Breast epithelium (tissue), 4 donors: ENCODE measurements around the gene POLR1B. TPM values are rescaled to one million over a fixed set of nuclear protein-coding genes. Genes with fewer than 3 reads are reported as not detected.
"Not testable (repeated sequence)": the region's sequence is repeated elsewhere in the genome, so short reads cannot be mapped to it uniquely, and the experiment has no call there.

ENCODE experiments used
- DNase-seq, 2 donors: peaks; one replicate each; pipeline ENCODE4 v3.0.0-alpha.2; 2019; ENCODE audit warnings: low spot score in 2 of 2
- H3K27ac ChIP-seq, 2 donors: fragments of 200-600 bp; sonication (generic) in 1 of 2; one replicate each; pipeline ENCODE4 v1.5.1; 2016 to 2019; ENCODE audit warnings: mild to moderate bottlenecking in 1 of 2
- H3K27me3 ChIP-seq, 2 donors: fragments of 200-600 bp; sonication (generic) in 1 of 2; one replicate each; pipeline versions ENCODE4 v1.5.1 to v1.6.0; 2017 to 2019; ENCODE audit warnings: control low read depth in 1 of 2, mild to moderate bottlenecking in 1 of 2
- H3K36me3 ChIP-seq: fragments of 200-600 bp; one replicate; pipeline ENCODE4 v1.5.1; 2019
- H3K4me1 ChIP-seq, 2 donors: fragments of 200-600 bp; sonication (generic); one replicate each; pipeline ENCODE4 v1.5.1; 2016 to 2019; ENCODE audit warnings: control low read depth in 1 of 2
- H3K4me3 ChIP-seq, 3 donors: fragments of 200-600 bp; sonication (generic); 1 replicate in 2 of 3; 2 replicates in 1 of 3; pipeline ENCODE4 v1.5.1; 2016 to 2019; ENCODE audit warnings: mild to moderate bottlenecking in 3 of 3, moderate library complexity in 2 of 3
- H3K9me3 ChIP-seq, 2 donors: fragments of 200-600 bp; sonication (generic) in 1 of 2; one replicate each; pipeline ENCODE4 v1.5.1; 2016 to 2019; ENCODE audit warnings: control low read depth in 1 of 2
- CTCF ChIP-seq, 3 donors: fragments of 450-650 bp; IDR thresholded peaks; one replicate each; pipeline ENCODE4 v1.5.1; 2016 to 2017; ENCODE audit warnings: antibody characterized with exemption in 3 of 3, mild to moderate bottlenecking in 3 of 3, moderate library complexity in 3 of 3
- POLR2A ChIP-seq: fragments of 450-650 bp; IDR thresholded peaks from one replicate; pipeline ENCODE4 v1.6.1; 2016; ENCODE audit warnings: antibody characterized with exemption, mild to moderate bottlenecking, moderate library complexity
- POLR2AphosphoS5 ChIP-seq, 3 donors: sonication (generic); formaldehyde crosslinking; IDR thresholded peaks; one replicate each; pipeline ENCODE4 v1.6.1; 2017; ENCODE audit warnings: antibody characterized with exemption in 3 of 3
- intact Hi-C: fragments of 100-400 bp; cut with DNase I; formaldehyde crosslinking; loops from one replicate; pipeline ENCODE4 v1.15.1; 2023; ENCODE audit warnings: low total_unique reads
- total RNA-seq, 3 donors: library from RNA; depleted of rRNA; stranded (reverse); fragments of >200 nt; gene quantifications; one replicate each; pipeline ENCODE4 v1.1.0, GENCODE V29; 2016

Gene POLR1B
- total RNA-seq, 3 donors from 2014 or later = 7.8 to 23.7 (median 15.7) TPM

GRCh38 chr2:112523291-112523777 lies 18.9 kb upstream of the POLR1B start:
- Histone ChIP-seq H3K9me3 (no peaks in the 10 kb centered on the region), H3K36me3 (no peaks in the 10 kb centered on the region), H3K4me3 (no peak overlapping the region), H3K27ac (no peak overlapping the region), H3K4me1 (no peaks in the 10 kb centered on the region), H3K27me3 (no peaks in the 10 kb centered on the region)
- no peak for DNase-seq
- intact Hi-C loops = no loop called here
- no peak for TF ChIP-seq POLR2AphosphoS5 (IDR thresholded peaks at IDR 0.05)
- no peak for TF ChIP-seq POLR2A
- no peak for TF ChIP-seq CTCF (IDR thresholded peaks at IDR 0.05)

- intact Hi-C loops, H3K27ac ChIP-seq, H3K9me3 ChIP-seq, H3K4me3 ChIP-seq, DNase-seq, H3K36me3 ChIP-seq, H3K4me1 ChIP-seq, H3K27me3 ChIP-seq: not testable (repeated sequence)
Observed at GRCh38 chr2:112524276-112524675, 18.0 kb upstream of the POLR1B start.

GRCh38 chr2:112528541-112528940 lies 13.7 kb upstream of the POLR1B start:
- TF ChIP-seq POLR2AphosphoS5 (IDR thresholded peaks at IDR 0.05) = no peak
- no peak for TF ChIP-seq CTCF (IDR thresholded peaks at IDR 0.05)
- no peak for TF ChIP-seq POLR2A
- H3K4me1 ChIP-seq = no peaks in the 10 kb centered on the region
- no peaks in the 10 kb centered on the region for H3K27me3 ChIP-seq
- intact Hi-C loops = no loop called here
- DNase-seq = no peak
- H3K27ac ChIP-seq = no peak overlapping the region
- no peaks in the 10 kb centered on the region for H3K36me3 ChIP-seq
- H3K9me3 ChIP-seq = no peaks in the 10 kb centered on the region
- H3K4me3 ChIP-seq = no peak overlapping the region

- Histone ChIP-seq H3K36me3 (no peaks in the 10 kb centered on the region), H3K27ac (no peak overlapping the region), H3K4me1 (no peaks in the 10 kb centered on the region), H3K27me3 (no peaks in the 10 kb centered on the region), H3K4me3 (no peak overlapping the region), H3K9me3 (no peaks in the 10 kb centered on the region)
- intact Hi-C loops = no loop called here
- no peak for DNase-seq
- TF ChIP-seq POLR2AphosphoS5 (IDR thresholded peaks at IDR 0.05) = no peak
- no peak for TF ChIP-seq POLR2A
- TF ChIP-seq CTCF (IDR thresholded peaks at IDR 0.05) = no peak
Observed at GRCh38 chr2:112529757-112530156, 12.5 kb upstream of the POLR1B start.

- intact Hi-C loops = no loop called here
Observed at GRCh38 chr2:112530728-112531127, 11.5 kb upstream of the POLR1B start.

More at GRCh38 chr2:112530728-112531127, 11.5 kb upstream of the POLR1B start:
- TF ChIP-seq POLR2AphosphoS5 (IDR thresholded peaks at IDR 0.05) (no peak), CTCF (IDR thresholded peaks at IDR 0.05) (no peak), POLR2A (no peak)
- H3K27ac ChIP-seq = no peak overlapping the region
- H3K36me3 ChIP-seq = no peaks in the 10 kb centered on the region
- DNase-seq = no peak
- H3K9me3 ChIP-seq = no peaks in the 10 kb centered on the region
- no peaks in the 10 kb centered on the region for H3K27me3 ChIP-seq
- no peak overlapping the region for H3K4me3 ChIP-seq
- H3K4me1 ChIP-seq = no peaks in the 10 kb centered on the region
